GM18499 (cell line): ENCODE results near the gene CD300A.
"Not testable (repeated sequence)": the region's sequence is repeated elsewhere in the genome, so short reads cannot be mapped to it uniquely, and the experiment has no call there.

Source experiments
- ATAC-seq: cut with Tn5 transposase; IDR thresholded peaks from one replicate; pipeline ENCODE4 v1.9.1; 2021; ENCODE audit warnings: moderate number of reproducible peaks; ENCODE audit not compliant: insufficient read depth, unreplicated experiment

The CD300A gene

GRCh38 chr17:74475189-74475588 lies 8.8 kb downstream of the CD300A start:
- ATAC-seq: no peak

GRCh38 chr17:74477411-74477810 lies 11.0 kb downstream of the CD300A start:
- ATAC-seq: no peak

- no peak for ATAC-seq
Observed at GRCh38 chr17:74478420-74479100, 12.1 kb downstream of the CD300A start.

- no peak for ATAC-seq
Observed at GRCh38 chr17:74480290-74480689, 13.9 kb downstream of the CD300A start.

DNA sequence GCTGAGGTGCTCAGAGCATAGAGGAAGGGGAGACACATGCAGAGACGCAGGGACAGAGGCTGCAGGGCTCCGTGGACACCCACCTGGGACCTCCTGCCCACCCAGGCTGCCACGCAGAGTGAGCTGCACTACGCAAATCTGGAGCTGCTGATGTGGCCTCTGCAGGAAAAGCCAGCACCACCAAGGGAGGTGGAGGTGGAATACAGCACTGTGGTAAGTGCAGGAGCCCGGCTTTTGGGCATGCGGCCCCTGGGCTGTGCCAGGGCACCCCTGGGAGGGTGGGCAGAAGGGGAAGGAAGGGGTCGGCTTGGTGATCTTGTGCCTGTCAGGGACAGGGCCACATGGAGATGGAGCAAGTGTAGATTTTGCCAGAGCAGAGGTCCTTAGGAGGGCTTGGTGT lies 15.2 kb downstream of the CD300A start:
- no peak for ATAC-seq

DNA sequence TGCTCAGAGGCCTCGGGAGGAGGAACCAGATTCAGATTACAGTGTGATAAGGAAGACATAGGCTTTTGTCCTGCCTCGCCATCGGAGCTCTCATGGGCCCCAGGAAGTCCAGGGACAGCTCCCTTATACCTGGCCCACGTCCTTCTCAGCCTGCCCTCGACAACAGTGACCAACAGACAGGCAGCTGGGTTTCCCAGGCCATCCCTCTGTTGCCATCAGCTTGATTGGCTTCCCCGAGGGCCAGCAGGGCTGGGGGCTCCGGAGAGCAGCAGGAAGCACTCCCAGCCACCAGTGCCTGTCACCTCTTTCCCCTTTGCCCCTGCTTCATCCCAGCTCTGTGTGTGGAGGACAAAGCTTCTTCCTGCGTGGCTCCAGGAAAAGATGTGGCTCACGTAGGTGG lies 17.6 kb downstream of the CD300A start:
- ATAC-seq: no peak

DNA sequence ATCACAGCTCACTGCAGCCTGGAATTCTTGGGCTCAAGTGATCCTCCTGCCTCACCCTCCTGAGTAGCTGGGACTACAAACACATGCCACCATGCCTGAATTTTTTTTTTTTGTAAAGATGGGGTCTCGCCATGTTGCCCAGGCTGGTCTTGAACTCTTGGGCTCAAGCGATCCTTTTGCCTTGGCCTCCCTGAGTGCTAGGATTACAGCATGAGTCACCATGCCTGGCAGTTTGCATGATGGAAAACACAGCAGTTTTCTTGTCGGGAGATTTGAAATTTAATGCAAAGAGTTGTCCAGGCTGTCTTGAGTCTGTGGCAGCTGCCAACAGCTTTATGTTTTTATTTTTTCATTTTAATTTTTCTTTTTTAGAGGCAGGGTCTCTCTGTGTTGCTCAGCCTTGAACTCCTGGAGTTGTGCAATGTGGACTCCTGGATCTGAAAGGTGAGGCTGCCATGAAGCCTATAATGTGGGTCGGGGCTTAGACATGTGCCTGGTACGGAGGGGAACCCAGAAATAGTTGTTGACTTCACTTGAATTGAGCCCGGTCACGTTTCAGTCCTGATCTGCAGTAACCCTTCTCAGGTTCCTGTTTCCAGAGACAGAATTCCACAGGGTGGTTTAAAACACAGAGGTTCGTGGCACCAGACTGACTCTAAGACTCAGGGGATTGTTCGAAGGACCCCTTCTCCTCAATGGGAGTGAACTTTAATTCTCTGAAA lies 18.7 kb downstream of the CD300A start:
- no peak for ATAC-seq

DNA sequence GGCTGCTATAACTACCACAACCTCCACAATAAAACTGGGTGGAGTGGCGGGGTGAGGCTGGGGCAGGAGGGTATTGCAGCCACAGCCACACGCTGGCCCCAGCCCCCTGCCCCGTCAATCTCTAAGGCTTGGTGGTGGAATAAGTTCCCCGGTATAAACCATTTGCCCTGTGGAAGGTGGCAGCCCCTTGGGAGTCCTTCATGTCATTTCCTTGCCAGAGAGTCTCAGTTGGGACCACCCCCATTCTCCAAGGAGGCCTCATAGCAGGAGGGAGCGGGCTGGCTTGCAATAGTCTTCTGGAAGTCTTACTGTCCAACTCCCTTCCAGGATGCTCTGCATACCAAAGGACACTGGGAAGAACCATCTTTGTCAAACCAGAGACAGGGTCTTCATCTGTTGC lies 19.4 kb downstream of the CD300A start:
- no peak for ATAC-seq

DNA sequence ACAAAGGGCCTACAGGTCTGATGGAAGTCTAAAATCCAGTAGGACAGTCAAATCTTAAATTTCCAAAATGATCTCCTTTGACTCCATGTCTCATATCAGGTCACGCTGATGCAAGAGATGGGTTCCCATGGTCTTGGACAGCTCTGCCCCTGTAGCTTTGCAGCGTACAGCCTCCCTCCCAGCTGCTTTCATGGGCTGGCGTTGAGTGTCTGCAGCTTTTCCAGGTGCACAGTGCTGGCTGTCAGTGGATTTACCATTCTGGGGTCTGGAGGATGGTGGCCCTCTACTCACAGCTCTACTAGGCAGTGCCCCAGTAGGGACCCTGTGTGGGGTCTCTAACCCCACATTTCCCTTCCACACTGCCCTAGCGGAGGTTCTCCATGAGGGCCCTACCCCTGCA lies 21.8 kb downstream of the CD300A start:
- ATAC-seq: not testable (repeated sequence)

GRCh38 chr17:74490716-74491115 lies 24.3 kb downstream of the CD300A start:
- no peak for ATAC-seq

DNA sequence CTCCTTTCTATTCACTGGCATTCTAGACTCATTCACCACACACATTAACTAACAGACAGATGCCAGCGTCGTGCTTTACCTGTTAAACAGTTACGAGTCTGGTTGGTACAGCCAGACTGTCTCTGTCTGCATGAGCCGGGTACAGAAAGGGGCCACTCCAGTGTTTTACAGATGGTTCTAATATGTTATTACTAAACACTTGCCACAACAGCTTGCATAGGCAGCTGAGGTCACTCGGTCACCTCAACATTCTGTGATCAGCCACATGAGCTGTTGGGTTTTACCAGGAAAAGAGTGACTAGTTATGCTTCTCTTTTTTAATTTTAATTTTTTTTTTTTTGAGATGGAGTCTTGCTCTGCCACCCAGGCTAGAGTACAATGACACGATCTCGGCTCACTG lies 25.2 kb downstream of the CD300A start:
- ATAC-seq: no peak

- no peak for ATAC-seq
Observed at GRCh38 chr17:74493331-74493833, 26.9 kb downstream of the CD300A start.

DNA sequence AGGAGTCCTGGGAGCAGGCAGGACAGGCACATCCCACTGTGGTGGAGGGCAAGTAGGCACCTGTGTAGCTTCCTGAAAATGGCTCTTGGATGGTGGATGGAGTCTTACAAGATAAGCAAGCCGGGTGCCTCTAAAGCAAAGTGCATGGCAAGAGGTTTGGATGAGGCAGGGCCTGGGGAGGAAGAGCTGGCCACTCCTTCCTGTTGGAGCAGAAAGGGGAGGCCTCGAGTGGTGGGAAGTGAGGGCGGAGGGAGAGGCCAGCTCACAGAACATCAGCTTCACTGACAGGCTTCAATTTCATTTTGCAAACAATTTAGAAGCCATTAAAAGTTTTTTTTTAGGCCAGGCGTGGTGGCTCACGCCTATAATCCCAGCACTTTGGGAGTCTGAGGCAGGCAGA lies 31.0 kb downstream of the CD300A start:
- no peak for ATAC-seq

GRCh38 chr17:74499992-74500391 lies 33.6 kb downstream of the CD300A start:
- no peak for ATAC-seq

DNA sequence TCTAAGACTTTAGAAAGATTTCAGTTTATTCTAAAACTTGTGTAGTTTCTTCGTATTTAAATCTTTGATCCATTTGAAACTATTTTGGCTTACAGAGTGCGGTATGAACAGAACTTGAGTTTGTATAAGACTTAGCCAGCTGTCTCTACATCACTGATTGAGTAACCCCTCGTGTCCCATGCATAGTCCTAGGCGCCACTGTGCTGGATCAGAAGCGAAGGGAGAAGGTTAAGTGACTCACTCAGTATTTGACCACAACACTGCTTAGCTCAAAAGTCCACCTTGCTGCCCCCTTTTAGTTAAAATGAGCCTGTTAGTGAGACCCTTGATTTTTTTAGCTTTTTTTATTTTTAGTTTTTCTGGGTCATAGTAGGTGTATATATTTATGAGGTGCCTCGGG lies 36.4 kb downstream of the CD300A start:
- no peak for ATAC-seq

- ATAC-seq: not testable (repeated sequence)
Observed at GRCh38 chr17:74503949-74504348, 37.5 kb downstream of the CD300A start.

GRCh38 chr17:74508156-74508555 lies 41.7 kb downstream of the CD300A start:
- ATAC-seq: no peak

DNA sequence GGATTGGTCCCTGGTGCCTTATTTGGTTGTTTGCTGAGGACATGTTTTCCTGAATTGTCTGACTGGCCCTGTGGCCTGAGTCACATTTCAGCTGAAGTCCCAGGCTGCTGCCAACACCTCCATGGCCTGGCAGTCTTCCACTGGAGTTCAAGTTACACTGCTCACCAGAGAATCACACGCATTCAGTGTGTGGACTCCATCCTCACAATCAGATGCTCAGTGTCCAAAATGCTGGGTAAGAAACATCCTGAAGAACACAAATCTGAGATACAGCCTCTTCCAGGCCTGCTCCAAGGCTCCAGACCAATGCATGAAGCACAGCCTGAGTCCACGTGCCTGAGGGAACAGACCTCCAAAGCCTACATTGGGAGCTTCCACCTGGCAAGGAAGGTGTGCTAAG lies 45.6 kb downstream of the CD300A start:
- no peak for ATAC-seq

DNA sequence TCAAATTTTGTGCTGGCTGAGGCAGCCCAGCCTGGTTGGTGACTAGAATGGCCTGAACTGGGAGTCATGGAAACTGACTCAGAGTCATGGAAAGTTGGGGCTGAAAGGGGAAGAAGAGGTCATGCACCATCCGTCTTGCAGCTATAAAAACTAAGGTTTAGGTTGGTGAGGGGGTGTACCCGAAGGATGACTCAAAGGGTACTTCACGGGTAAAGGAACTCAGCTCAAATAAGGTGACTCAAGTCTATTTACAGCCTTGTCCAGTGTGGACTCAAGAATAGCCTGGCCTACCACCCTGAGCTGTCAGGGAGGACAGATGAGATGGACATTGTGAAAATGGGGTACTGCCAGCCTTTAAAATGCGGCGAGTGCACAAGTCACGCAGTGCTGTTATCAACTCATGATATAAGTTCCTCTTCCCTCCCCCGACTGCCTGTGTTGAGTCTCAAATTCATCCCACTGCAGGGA lies 46.2 kb downstream of the CD300A start:
- ATAC-seq: no peak

DNA sequence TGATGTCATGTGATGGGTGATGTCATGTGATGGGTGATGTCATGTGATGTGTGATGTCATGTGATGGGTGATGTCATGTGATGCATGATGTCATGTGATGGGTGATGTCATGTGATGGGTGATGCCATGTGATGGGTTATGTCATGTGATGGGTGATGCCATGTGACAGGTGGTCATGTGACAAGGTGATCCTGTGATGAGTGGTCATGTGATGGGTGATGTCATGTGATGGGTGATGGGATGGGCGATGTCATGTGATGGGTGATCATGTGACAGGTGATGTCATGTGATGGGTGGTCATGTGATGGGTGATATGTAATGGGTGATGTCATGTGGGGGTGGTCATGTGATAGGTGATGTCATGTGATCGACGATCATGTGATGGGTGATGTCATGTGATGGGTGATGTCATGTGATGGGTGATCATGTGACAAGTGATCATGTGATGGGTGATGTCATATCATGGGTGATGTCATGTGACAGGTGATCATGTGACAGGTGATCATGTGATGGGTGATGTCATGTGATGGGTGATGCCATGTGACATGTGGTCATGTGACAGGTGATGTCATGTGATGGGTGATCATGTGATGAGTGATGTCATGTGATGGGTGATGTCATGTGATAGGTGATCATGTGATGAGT lies 47.7 kb downstream of the CD300A start:
- no peak for ATAC-seq

DNA sequence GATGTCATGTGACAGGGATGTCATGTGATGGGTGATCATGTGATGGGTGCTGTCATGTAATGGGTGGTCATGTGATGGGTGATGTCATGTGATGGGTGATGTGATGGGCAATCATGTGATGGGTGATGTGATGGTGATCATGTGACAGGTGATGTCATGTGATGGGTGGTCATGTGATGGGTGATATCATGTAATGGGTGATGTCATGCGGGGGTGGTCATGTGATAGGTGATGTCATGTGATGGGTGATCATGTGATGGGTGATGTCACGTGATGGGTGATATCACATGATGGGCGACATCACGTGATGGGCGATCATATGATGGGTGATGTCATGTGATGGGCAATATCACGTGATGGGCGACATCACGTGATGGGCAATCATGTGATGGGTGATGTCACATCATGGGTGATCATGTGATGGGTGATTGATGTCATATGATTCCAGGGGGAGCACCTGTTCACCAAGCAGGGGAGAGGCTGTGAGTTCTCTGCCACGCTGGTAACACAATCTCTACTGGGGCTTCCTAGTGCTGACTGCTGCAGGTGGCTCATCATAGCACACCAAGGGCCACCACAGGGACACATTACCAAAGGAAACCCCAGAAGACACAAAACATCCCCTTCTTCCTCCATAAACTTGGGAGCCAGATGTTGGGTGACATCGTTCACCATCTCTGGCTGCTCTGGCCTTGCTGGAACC lies 48.3 kb downstream of the CD300A start:
- ATAC-seq: no peak
